Measurements from ENCODE around the gene TOR4A.
"Not testable (repeated sequence)": the region's sequence is repeated elsewhere in the genome, so short reads cannot be mapped to it uniquely, and the experiment has no call there.

The TOR4A gene

DNA sequence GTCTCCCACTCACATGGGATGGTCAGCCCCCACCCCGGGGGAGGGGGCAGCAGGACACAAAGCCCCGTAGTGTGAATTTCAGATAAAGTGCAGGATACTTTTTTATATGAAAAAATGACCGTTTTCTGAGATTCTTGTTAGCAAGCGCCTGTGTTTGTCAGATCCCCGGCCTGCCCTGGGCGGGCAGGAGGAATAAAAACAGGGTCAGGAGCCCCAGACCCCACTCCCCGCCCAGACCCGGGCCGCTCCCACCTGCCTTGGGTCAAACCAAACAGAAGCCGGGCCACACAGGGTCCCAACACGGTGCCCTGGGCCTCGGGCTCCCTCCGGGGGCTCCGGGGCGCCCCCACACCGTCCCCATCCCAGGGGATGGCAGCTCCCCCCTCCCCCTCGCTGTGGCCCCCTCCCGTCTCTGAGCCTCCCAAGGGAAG lies 38.1 kb downstream of the TOR4A start:
- no peak for DNase-seq (ENCODE audit: low read depth in 3 of 3, low spot score in 1 of 3)

DNA sequence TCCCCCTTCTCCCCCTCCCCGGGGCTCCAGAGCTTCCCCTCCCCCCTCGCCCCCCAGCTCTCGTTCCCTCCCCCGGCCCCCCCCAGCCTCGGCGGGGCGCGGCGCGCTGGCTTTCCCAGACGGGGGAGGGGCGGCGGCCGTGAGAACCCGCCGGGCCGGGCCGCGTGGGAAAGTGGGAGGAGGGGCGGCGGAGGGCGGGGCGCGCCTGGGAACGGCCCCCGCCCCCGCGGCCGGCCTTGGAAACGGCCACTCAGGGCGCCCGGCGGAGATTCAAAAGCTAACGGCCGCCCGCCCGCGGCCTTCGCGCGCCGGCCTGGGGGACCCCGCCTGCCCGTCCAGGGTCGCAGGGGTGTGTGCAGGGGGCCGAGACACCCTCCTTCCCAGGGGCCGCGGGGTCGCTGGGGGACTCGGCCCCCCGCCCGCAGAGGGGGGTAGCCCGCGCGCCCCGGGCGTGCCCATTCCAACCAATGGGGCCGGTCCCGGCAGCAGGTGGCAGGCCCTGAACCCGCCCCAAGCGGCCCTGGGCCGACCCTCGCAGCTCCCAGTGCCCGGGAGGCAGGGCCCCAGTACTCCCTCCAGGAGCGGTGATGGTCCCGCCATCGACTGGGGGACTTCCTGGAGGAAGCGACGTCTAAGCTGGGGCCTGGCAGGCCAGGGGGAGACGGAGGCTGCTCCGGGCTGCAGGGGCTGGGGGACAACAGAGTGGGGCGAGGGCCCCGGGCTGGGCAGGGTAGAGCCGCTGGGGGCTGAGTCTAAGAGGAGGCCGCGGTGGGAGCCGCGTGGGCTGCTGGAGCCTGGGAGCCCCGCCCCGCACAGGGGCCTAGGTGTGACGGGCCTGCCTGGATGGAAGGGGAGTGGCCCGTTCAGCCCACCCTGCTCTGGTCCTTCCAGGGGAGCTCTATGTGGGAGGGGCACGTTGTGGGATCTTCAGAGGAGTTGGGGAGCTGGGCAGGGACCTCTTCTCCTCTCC lies 38.8 kb downstream of the TOR4A start:
- DNase-seq (ENCODE audit: low read depth in 3 of 3, low spot score in 1 of 3): no peak

DNA sequence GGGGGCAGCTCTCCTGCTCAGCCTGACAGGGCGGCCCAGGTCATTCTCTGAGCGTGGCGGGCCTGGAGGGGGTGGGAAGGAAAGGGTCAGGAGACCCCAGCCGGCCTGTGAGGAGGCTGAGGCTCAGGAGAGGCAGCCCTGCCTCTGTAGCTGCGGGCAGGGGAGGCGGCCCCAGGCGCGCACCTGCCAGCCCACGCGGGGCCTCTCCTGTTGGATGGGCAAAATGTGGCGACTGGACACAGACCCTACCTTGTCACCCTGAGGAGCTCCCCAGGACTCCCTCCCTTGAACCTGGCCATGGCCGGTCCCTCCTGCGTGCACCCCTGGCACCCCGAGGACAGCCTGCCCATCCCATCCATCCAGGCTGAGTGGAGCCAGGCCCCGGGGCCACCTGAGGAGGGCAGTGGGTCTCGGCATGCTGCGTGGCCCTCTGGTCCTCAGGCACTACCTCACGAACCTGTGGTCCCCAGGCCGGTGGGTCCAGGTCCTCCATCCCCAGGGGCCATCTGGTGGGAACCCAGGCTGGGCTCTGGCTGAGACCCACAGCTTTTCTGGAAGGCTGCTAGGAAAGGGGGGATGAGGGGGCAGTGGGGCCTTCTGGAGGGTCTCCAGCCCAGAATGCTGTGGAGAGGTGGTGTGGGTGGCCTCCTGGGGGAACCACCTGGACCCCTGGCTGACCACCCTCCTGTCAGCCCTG lies 39.6 kb downstream of the TOR4A start:
- no peak for DNase-seq (ENCODE audit: low read depth in 3 of 3, low spot score in 1 of 3)

DNA sequence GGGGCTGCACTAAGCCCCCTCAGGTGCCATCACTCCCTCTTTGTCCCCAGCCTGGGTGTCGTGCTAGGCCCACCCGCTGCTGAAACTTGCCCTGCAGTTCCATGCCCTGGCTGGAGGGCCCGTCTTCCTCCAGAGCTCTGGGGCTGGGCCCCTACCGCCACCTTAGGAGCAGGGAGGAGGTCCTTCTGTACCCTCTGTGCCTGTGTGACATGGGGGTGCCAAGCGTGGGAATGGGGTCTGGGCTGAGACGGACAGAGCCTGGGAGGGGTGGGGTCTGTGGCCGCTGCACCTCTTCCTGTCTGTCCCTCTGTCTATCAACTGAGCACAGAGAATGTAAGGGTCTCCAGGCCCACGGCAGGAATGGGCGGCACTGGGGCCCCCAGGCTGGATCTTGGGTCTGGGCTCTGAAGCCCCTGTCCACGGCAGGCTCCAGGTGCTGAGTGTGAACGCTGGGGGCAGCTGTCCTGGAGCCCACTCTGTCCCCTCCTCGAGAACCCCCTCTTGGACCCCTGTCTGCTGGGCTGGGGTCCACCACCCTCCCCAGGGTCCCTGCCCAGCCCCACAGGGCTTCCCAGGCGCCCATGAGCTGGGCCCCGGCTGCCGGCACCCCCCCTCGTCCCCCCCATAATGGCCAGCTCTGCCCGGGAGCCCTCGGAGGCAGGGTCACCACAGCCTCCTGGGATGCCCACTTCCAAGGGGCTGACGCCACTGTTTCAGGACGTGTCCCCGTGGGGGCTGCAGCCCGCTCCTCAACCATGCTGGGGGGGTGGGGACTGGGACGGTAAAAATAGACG lies 40.4 kb downstream of the TOR4A start:
- no peak for DNase-seq (ENCODE audit: low read depth in 3 of 3, low spot score in 1 of 3)

DNA sequence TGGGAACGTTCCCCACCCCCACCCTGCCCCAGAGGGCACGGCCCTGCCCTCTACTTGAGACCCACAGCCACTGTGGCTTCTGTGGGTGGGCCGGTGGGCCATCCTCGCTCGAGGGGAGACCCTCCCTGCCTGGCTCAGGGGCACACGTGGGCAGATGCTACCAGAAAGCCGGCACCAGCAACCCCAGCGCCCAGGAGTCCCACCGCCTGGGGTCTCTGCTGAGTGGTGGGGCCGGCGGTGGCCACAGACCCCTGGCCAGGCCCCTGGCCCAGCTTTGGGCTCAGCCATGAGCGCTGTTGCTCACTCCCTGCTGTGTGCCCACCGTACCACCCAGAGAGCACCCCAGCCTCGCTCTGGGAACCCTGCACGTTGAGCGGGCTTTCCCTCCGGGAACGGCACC lies 41.1 kb downstream of the TOR4A start:
- DNase-seq (ENCODE audit: low read depth in 3 of 3, low spot score in 1 of 3): no peak

DNA sequence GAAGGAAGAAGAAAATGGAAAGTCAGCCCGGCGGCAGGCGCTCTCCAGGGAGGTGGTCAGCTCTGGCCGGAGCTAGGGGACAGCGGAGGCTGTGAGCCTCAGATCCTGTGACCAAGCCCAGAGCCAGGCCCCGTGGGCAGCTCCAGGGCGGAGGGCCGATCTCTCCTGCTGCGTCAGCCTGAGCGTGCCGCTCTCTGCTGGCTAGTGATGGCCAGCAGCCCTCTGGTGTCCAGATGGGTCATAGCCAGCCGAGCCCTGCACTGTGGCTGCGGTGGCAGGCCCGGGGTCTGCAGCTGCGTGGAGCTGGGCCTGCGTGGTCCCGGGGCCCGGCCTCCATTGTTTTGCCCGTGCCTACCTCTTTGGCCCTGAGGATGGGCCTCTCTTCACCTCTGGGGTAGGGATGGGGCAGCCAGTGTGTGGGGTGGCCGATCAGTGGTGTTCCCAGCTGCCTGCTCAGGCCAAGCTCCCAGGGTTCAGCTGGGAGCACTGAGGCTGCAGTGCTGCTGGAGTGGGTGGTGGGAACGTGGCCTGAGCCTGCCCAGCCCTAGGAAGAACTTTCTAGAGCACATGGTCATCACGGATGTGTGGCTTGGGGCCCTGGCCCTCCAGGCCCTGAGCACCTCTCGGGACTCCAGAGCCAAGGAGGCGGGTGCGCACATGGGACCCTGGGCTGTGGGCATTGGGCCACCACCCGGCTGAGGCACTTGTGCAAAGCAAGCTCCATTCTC lies 41.6 kb downstream of the TOR4A start:
- DNase-seq (ENCODE audit: low read depth in 3 of 3, low spot score in 1 of 3): no peak

DNA sequence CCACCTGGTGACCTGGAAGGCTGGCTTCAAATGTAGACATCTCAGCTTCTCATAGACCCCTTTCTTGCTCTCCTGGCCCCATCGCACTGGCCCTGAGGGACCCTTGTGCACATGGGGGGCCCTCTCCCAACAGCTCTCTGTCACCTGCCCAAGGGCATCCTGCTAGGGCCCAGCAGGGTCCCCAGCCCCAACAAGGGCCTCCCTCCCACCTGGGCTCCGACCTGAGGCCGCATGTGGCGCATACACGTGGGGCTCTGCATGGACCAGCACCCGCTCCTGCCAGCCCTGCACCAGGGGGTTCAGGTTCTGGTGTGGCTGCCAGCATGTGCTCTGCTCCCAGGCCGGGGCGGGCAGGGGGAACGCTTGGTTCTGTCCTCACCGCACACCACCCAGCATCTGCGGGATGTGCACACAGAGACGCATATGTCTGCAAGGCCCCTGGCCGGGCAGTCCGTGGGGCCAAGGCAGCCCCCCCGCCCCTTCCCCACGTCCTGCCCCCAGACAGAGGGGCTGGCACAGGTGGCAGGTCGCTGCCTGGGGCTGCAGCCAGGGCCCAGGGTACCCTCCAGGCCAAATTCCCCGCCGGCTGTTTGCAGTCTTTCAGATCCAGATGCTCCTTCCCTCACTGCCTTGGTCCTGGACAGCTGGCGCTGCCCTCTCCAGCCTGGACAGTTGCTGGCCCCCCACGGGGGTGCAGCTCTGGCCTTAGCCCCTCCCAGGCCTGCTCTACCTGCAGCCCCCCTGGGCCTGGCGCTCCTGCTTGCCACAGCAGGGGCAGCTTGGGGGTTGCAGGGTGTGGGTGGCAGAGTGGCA lies 42.4 kb downstream of the TOR4A start:
- DNase-seq (ENCODE audit: low read depth in 3 of 3, low spot score in 1 of 3): no peak

DNA sequence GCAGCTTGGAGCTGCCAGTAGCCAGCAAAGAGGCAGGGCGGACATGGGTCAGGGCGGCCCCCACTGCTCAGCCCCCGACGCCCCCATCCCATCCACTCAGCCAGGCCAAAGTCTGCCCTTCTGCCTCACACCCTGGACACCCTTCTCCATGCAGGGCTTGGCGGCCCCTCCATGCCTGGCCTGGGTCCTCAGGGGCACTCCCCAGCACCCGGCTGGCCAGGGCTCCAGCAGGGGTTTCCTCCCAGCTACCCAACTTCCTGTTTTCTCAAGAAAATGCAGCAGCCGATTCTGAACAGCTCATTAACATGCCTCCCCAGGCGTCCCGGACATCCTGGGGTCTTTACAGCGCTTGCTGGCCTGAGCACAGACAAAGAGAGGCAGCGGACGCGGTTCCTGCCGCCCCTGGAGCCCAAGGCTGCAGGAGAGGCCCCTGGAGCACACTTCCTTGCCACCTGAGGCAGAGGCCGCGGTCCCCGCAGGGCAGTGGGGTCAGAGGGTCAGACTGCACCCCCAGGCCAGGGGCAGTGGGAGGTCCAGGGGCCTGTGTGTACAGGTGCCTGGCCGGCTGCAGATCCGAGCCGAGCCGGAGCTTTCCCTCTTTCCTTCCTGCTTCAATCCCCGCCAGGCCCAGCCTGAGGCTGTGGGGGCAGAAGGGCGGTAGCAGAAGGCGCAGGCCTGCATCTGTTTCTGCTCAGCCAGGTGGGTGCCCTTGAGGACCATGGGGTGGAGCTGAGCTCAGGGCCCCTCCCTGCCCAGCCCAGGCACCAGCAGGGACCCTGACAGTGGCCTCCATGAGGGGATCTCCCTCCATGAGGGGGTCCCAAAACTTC lies 43.2 kb downstream of the TOR4A start:
- DNase-seq (ENCODE audit: low read depth in 3 of 3, low spot score in 1 of 3): no peak

DNA sequence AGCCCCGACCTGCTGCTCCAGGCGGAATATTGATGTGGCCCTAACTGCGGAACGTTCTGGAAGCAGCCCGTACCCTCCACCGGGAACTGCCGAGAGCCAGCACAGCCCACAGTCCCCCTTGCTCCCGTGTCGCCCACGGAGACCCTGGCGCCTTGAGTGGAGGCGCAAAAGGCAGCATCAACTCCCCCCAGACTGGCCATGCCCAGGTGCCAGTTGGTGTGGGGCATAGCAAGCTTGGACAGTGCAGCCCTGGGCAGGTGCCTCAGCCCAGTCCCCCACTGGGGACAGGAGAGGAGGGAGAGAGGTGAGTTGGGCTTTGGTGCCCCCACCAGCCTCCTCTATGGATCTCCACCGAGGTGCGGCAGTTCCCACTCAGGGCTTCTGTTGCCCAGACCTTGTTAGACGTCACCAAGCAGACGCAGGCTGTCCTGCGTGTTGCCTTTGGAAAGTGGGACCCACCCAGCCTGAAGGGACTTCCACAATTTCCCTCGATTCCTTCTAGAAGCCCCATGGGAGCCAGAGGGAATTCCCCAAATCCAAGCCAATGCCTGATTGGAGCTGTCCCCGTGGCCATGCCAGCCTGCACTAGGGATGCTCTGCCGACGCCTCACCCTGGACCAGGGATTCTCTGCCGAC lies 44.3 kb downstream of the TOR4A start:
- no peak for DNase-seq (ENCODE audit: low read depth in 3 of 3, low spot score in 1 of 3)

DNA sequence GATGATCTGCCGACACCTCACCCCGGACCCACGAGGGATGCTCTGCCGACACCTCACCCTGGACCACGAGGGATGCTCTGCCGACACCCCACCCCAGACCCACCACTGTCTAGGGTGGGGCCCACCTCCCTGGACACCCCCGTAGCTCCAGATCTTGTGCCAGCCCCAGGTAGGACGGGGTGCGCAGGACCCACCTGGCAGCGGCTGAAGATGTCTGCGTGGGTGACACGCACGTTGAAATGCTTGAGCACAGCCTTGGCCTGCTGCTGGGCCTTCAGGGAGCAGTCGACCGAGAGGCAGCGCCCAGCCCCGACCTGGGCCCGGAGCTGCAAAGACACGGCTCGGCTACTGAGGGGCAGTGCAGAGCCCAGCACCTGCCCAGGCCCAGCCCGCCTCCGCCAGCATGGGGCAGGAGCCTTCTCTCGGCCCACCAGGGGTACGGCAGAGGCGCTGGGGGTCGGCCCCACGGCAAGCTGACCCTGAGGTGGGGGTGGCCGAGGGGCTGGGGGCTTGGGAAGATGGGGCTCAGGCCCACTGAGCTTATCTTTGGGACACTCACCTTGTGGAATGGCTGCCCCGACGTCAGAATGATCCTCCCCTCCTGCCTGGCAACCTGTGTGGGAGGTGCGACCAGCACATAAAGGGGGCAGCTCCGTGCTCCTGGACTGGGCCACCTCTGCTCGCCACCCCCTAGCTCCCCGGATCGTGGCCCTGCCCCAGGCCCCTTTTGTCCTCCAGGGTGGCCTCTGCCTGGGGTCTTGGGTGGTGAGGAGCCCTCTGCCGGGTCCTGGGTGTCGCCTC lies 46.2 kb downstream of the TOR4A start:
- DNase-seq (ENCODE audit: low read depth in 3 of 3, low spot score in 1 of 3): no peak

DNA sequence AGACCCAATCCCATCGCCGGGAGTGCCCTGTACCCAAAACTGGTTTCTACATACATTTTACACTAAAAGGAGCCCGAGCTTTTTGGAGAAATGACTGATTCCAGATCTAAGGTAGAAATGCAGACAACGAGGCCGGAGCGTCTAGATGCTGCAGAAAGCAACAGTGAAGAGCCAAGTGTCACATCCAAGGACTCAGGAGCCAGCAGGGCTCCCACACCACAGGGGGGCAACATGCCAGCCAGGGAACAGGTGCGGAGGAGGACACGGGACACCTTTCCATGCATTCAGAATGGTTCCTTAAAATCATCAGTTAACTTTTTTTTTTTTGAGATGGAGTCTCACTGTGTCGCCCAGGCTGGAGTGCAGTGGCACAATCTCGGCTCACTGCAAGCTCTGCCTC lies 47.6 kb downstream of the TOR4A start:
- no peak for DNase-seq (ENCODE audit: low read depth in 3 of 3, low spot score in 1 of 3)

DNA sequence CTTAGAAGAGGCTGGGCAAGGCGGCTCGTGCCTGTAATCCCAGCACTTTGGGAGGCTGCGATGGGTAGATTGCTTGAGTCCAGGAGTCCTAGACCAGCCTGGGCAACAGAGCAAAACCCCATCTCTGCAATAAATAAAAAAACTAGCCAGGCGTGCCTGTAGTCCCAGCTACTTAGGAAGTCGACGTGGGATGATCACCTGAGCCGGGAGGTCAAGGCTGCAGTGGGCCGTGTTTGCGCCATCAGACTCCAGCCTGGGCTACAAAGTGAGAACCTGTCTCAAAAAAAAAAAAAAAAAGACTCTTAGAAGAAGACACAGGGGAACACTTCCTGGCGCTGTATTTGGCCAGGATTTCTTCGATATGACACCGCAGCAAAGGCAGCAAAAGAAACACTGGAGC lies 48.3 kb downstream of the TOR4A start:
- DNase-seq (ENCODE audit: low read depth in 3 of 3, low spot score in 1 of 3): no peak

DNA sequence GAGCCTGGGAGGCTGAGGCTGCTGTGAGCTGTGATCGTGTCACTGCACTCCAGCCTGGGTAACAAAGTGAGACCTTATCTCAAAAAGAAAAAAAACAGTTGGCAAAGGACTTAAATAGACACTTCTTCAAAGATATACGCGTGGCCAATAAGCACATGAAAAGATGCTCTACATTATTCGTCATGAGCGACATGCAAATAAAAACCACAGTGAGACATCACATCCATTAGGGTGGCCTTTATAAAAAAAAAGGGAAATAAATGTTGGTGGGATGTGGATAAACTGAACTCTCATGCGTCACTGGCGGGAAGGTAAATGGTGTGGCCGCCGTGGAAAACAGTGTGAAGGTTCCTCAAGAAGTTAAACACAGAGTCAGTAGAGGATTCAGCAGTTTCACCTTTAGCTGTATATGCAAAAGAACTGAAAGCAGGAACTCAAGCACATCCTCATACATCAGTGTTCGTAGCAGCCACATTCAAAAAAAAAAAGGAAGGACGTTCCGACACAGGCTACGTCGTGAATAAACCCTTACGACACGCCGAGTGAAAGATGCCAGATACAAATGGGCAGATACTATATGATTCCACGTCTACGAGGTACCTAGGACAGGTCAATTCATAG lies 49.0 kb downstream of the TOR4A start:
- no peak for DNase-seq (ENCODE audit: low read depth in 3 of 3, low spot score in 1 of 3)

DNA sequence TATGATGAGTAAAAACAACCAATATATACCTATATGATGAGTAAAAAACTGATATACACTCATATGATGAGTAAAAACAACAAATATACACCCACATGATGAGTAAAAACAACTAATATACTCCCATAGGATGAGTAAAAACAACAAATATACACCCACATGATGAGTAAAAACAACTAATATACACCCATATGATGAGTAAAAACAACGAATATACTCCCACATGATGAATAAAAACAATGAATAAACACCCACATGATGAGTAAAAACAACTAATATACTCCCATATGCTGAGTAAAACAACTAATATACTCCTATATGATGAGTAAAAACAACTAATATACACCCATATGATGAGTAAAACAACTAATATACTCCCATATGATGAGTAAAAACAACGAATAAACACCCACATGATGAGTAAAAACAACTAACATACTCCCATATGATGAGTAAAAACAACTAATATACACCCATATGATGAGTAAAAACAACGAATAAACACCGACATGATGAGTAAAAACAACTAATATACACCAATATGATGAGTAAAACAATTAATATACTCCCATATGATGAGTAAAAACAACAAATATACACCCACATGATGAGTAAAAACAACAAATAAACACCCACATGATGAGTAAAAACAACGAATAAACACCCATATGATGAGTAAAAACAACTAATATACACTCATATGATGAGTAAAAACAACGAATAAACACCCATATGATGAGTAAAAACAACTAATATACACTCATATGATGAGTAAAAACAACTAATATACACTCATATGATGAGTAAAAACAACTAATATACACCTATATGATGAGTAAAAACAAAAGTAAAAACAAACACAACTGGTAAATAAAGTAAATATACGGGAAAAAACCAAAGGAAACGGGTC lies 50.4 kb downstream of the TOR4A start:
- DNase-seq (ENCODE audit: low read depth in 3 of 3, low spot score in 1 of 3): not testable (repeated sequence)

DNA sequence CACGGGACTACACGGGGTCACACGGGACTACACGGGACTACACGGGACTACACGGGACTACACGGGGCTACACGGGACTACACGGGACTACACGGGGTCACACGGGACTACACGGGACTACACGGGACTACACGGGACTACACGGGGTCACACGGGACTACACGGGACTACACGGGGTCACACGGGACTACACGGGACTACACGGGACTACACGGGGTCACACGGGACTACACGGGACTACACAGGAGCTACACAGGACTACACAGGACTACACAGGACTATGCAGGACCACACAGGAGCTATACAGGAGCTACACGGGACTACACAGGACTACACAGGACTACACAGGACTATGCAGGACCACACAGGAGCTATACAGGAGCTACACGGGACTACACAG lies 52.1 kb downstream of the TOR4A start:
- DNase-seq (ENCODE audit: low read depth in 3 of 3, low spot score in 1 of 3): not testable (repeated sequence)

DNA sequence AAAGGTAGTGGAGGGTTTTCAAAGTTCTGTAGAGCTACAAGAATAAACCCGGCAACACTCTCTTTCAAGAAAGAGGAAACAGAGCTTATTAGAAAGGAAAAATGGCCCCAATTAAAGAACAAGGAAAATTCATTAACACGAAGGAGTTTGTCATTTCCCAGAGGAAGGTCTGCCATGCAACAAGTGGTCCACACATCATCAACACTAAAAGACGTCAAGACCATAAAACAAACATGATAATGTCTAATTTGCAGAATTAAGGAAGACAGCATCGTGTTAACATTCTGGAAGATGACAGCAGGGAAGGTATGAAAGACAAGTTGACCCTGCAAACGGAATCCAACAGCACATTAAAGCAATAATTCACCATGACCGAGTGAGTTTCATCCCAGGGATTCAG lies 53.2 kb downstream of the TOR4A start:
- no peak for DNase-seq (ENCODE audit: low read depth in 3 of 3, low spot score in 1 of 3)
